GM18498 (cell line): Measurements from ENCODE around the gene IGF1R.

Experiments used
- ATAC-seq: cut with Tn5 transposase; IDR thresholded peaks from one replicate; pipeline ENCODE4 v1.9.1; 2021; ENCODE audit warnings: mild to moderate bottlenecking, moderate library complexity; ENCODE audit not compliant: unreplicated experiment

IGF1R gene

DNA sequence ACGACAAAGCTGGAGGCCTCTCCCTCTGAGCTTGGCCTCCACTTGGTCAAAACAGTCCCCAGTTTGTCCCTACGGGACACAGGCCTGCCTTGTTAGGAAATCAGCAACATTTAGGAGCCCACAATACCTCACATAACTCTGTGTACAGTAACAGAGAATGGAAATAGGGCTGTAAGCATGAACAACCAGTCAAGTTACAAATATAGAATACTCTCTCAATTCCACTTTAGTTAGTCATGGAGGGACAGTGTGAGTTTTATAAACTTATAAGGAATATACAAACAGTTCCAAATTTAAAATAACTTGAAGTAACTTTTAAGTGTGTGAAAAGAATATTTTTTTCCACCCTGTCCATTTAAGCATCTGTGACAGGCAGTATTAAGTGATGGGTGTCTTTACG lies 229.8 kb downstream of the IGF1R start:
- no peak for ATAC-seq

- ATAC-seq, result no peak
These were observed 230.5 kb downstream of the IGF1R start for GRCh38 chr15:98878862-98879261.

- ATAC-seq, result peak; percentile 66
These were observed 233.5 kb downstream of the IGF1R start for GRCh38 chr15:98881526-98882520.

- no peak for ATAC-seq
These were observed 235.1 kb downstream of the IGF1R start for GRCh38 chr15:98883478-98883877.

DNA sequence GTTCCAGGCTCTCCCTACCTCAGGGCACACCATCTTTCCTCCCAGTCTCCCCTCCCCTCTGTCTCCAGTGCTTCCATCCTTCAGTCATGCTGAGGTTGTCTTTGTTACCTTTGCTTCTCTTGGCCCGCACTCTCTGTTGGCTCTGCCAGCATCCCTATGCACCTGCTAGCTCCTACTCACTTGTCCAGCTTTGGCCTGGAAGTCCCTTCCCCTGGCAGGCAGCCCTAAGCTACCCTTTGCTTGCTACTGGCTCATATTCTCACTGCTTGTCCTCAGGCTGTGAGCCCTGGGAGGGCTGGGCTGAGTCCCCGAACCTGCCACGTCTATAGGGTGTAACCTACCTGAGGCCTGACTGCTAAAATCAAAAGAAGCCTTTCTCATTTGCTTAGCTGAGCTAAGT lies 236.6 kb downstream of the IGF1R start:
- ATAC-seq, result no peak

DNA sequence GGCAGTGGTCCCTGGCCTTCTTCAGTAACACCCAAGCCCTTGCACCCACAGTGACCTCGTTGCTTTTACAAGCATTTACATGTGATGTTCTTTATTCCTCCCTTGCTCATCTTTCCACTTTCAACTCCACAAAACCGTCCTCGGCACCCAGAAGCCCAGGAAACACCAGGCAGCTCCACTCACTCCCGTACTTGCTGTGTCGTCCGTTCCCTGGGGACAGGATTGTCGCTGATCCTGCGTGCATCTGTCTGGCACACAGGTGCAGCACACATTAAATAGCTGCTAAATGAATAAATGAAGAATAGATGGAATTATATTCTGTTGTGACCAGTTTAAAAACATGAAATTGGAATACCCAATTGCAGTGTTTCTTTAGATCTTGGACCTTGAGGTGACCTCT lies 239.6 kb downstream of the IGF1R start:
- ATAC-seq, result no peak

DNA sequence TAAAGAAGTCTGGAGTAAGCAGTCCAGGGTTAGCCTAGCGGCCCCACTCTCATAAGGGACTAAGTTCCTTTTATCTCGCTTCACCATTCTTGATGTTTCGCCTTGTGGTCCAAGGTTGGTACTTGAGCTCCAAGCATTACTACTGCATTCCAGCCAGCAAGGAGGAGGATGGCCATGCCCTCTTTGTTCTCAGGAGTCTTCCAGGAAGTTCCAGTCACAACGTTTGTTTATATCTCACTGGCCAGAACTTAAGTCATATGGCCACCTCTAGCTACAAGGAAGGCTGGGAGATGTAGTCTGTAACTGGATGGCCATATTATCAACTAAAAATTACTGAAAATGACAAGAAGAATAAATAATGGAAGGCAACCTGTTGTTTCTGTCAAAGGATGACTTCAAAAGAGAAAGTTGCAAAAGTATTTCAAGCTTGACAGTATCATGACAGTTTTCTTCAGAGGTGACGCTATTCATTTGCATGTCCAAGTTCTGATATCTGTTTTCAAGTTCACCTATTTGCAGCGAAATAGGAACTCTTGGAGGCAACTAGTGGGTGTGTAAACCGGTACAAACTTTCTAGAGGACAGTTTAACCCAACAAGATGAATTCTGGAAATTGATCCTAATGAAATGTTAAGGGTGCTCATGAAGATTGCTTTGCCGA lies 240.6 kb downstream of the IGF1R start:
- no peak for ATAC-seq

- no peak for ATAC-seq
These were observed 241.8 kb downstream of the IGF1R start for GRCh38 chr15:98889930-98890695.

DNA sequence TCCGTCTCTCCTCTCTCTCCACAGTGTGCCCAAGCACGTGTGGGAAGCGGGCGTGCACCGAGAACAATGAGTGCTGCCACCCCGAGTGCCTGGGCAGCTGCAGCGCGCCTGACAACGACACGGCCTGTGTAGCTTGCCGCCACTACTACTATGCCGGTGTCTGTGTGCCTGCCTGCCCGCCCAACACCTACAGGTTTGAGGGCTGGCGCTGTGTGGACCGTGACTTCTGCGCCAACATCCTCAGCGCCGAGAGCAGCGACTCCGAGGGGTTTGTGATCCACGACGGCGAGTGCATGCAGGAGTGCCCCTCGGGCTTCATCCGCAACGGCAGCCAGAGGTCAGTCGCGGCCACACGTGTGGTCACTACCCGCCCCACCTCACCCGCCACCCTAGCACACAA lies 243.0 kb downstream of the IGF1R start:
- ATAC-seq, result no peak

DNA sequence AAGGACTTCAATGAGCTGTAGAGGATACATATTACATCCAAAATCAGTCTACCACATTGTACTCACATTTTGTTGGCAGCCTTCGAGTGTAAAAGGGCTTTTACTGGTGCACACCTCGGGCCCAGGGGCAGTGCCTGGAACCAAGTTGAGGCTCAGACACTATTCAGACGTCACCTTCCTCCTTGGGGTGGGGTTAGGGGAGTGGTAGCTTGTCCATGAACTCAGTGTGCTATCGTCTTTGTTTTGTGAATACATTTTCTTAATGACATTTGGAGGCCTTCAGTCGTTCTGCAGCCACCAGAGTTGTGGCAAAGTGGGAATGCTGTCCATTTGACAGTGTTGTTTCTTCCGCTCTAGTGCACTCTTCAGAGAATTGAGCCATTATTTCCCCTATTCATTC lies 245.1 kb downstream of the IGF1R start:
- ATAC-seq, result no peak

DNA sequence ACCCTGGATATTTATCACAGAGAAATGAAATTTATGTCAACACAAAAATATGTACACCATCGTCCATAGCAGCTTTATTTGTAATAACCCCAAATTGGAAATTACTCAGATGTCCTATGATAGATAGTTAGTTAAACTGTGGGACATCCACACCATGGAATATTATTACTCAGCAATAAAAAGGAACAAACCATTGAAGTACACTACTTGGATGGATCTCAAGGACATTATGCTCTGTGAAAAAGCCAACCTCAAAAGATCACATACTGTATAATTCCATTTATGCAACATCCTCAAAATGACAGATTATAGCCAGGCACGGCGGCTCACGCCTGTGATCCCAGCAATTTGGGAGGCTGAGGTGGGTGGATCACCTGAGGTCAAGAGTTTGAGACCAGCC lies 246.0 kb downstream of the IGF1R start:
- no peak for ATAC-seq

- ATAC-seq, result no peak
These were observed 247.8 kb downstream of the IGF1R start for GRCh38 chr15:98896002-98896721.

DNA sequence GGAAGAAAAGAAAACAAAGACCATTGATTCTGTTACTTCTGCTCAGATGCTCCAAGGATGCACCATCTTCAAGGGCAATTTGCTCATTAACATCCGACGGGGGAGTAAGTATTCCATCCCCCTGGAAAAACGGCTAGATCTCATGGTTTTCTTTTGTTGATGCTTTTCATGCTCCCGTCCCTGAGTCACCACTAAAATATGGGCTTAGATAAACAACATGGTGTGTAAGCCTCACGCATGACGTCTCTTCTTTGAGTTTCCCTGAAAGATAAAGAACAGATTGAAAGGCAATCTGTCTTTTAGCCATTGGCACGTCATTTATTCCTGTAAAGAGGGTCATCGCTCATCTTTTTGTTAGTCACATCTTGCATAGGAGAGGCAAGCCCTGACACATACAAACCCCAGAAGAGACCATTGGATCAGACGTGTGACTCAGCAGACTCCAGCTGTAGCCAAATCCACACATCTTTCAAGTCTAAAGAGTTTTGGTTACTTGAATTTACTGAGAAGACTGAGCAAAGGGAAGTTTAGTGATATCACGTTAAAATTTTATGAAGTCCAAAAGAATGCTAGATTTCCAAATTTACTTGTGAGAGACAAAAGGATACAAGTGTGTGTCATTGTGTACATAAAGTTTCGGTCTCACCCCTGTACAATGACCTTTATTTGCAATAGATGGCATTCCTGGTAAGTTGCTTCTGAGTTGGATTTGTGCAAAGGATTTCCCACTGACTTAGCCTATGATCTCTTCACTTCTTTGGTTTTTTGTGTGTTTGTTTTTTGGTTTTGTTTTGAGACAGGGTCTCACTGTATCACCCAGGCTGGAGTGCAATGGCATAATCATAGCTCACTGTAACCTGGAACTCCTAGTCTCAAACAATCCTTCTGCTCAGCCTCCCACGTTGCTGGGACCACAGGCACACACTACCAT lies 248.7 kb downstream of the IGF1R start:
- no peak for ATAC-seq

- ATAC-seq, result no peak
These were observed 249.8 kb downstream of the IGF1R start for GRCh38 chr15:98898122-98898521.

DNA sequence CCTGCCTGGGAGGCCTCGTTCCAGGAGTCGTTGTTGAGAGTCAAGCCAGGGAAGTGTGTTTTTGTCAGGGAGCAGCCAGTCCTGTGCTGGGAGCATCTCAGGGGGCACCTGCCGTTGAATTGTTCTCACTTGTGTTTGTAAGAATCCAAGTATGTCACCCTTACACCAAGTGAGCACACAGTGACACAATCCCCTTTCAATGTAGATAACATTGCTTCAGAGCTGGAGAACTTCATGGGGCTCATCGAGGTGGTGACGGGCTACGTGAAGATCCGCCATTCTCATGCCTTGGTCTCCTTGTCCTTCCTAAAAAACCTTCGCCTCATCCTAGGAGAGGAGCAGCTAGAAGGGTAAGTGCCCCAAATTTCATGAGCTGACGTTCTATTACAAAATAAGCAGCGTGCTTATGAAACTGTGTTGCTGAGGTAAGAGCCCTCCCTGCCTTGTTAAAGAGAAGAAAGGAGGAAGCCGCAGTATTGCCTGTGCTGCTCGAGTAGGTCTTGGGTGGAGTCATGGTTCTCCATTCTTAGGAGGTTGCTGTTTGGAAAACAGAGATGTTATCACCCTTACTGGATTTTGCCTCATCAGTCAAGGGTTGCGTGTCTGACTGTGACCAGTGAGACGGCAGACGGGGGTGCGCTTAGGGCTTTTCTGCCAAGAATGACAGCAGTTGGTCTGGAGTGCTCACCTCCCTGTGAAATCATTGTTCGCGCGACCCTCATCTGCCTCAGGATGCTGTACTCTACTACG lies 251.1 kb downstream of the IGF1R start:
- ATAC-seq, result no peak

GRCh38 chr15:98900356-98900755 lies 252.0 kb downstream of the IGF1R start:
- no peak for ATAC-seq

DNA sequence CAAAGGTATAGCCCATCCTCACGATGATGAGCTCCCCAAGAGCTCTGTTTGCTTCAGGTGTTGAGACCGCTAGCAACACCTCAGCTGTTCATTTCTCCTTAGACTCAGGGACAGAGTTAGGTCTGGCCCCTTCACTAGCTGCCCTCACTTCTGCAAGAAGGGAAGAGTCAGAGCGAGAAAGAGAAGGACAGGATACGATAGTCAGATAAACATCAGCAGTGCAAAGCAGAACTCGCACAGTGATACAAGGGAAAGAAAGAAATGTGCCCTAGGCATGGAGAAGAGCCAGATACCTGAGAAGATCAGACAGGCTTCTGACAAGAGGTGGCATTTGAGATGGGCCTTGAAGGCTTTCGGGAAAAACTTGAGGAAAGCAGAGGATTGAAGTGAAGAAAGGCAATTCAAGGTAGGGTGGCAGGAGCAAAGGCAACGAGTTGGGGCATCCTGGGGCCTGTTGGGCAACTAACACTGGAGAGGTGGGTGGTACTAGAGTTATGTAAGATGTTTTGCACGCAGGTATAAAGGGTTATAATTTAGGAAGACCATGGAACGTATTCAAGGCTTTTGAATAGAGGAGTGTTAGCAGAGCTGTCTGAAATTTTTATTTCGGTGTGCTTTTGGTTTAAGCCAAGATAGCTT lies 253.2 kb downstream of the IGF1R start:
- no peak for ATAC-seq

DNA sequence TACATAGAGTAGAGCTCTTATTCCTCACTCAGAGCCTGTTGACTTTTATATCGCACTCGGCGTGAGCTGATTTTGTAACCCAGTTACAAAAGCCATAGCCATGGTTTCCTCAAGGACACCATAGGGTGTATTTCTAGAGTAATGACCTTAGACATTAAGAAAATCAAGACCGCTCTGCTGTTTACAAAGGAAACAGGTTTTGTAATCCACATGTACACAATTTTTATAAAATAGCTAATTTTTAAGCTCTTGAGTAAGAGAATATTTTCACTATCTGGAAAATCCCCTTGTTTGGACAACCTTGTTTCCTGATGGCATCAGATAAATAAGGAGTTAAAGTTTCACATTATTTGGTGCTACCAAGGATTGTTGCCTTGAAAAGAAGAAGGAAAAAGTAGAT lies 254.6 kb downstream of the IGF1R start:
- ATAC-seq, result no peak
